BLaER1 (cell line): Measurements from ENCODE around the gene WNT3A.

ENCODE experiments used
- H3K27ac ChIP-seq: shearing (Covaris generic); formaldehyde crosslinking; 2 replicates; pipeline ENCODE4 v1.8.1; 2022
- H3K27me3 ChIP-seq: shearing (Covaris generic); formaldehyde crosslinking; 2 replicates; pipeline ENCODE4 v1.8.1; 2022
- H3K36me3 ChIP-seq: shearing (Covaris generic); formaldehyde crosslinking; 2 replicates; pipeline ENCODE4 v1.8.1; 2022
- H3K4me1 ChIP-seq: shearing (Covaris generic); formaldehyde crosslinking; 2 replicates; pipeline ENCODE4 v1.8.1; 2022
- H3K4me2 ChIP-seq: shearing (Covaris generic); formaldehyde crosslinking; 2 replicates; pipeline ENCODE4 v1.8.1; 2022
- H3K4me3 ChIP-seq: shearing (Covaris generic); formaldehyde crosslinking; 2 replicates; pipeline ENCODE4 v1.8.1; 2022
- H3K9ac ChIP-seq: shearing (Covaris generic); formaldehyde crosslinking; 2 replicates; pipeline ENCODE4 v1.8.1; 2022
- H3K9me3 ChIP-seq: shearing (Covaris generic); formaldehyde crosslinking; 2 replicates; pipeline ENCODE4 v1.8.1; 2022
- H4K20me1 ChIP-seq: shearing (Covaris generic); formaldehyde crosslinking; 2 replicates; pipeline ENCODE4 v1.8.1; 2022
- Cebpa-rat ChIP-seq: shearing (Covaris generic); IDR thresholded peaks from 2 replicates; pipeline ENCODE4 v1.8.1; 2022

Gene WNT3A

GRCh38 chr1:228094432-228095016, 87.7 kb downstream of the WNT3A start:
- Histone ChIP-seq H3K4me1 (peaks cover 15% of the 10 kb centered on the region), H3K27me3 (no peaks in the 10 kb centered on the region), H4K20me1 (peaks cover 100% of the 10 kb centered on the region), H3K4me2 (no peak overlapping the region), H3K27ac (no peak overlapping the region), H3K9me3 (peaks cover 57% of the 10 kb centered on the region), H3K36me3 (peaks cover 100% of the 10 kb centered on the region), H3K9ac (no peak overlapping the region), H3K4me3 (no peak overlapping the region; the same call in 1 of the 2 replicates)
- no peak for TF ChIP-seq Cebpa-rat

- H3K36me3 ChIP-seq, result peaks cover 100% of the 10 kb centered on the region
- H3K4me3 ChIP-seq, result no peak overlapping the region
- peaks cover 100% of the 10 kb centered on the region for H4K20me1 ChIP-seq
- no peak overlapping the region for H3K4me2 ChIP-seq
- no peak overlapping the region for H3K27ac ChIP-seq
- H3K4me1 ChIP-seq, result peaks cover 9% of the 10 kb centered on the region
- peaks cover 50% of the 10 kb centered on the region for H3K9me3 ChIP-seq
- H3K27me3 ChIP-seq, result no peaks in the 10 kb centered on the region
- no peak for TF ChIP-seq Cebpa-rat
- H3K9ac ChIP-seq, result no peak overlapping the region
These were observed 88.4 kb downstream of the WNT3A start for GRCh38 chr1:228095161-228095560.

GRCh38 chr1:228095938-228096337, 89.1 kb downstream of the WNT3A start:
- TF ChIP-seq Cebpa-rat, result no peak
- peaks cover 100% of the 10 kb centered on the region for H4K20me1 ChIP-seq
- peaks cover 100% of the 10 kb centered on the region for H3K36me3 ChIP-seq

GRCh38 chr1:228096416-228097332, 89.9 kb downstream of the WNT3A start:
- Histone ChIP-seq H3K4me2 (no peak overlapping the region), H4K20me1 (peaks cover 100% of the 10 kb centered on the region), H3K9me3 (peaks cover 37% of the 10 kb centered on the region), H3K4me3 (no peak overlapping the region), H3K4me1 (peaks cover 11% of the 10 kb centered on the region), H3K27ac (no peak overlapping the region), H3K36me3 (peaks cover 95% of the 10 kb centered on the region), H3K9ac (no peak overlapping the region), H3K27me3 (no peaks in the 10 kb centered on the region)
- no peak for TF ChIP-seq Cebpa-rat

More at GRCh38 chr1:228095938-228096337, 89.1 kb downstream of the WNT3A start:
- peaks cover 5% of the 10 kb centered on the region for H3K4me1 ChIP-seq
- peaks cover 44% of the 10 kb centered on the region for H3K9me3 ChIP-seq
- H3K4me3 ChIP-seq, result no peak overlapping the region
- no peak overlapping the region for H3K4me2 ChIP-seq
- no peak overlapping the region for H3K27ac ChIP-seq
- no peaks in the 10 kb centered on the region for H3K27me3 ChIP-seq
- no peak overlapping the region for H3K9ac ChIP-seq

GRCh38 chr1:228097333-228098081, 90.7 kb downstream of the WNT3A start:
- Histone ChIP-seq H3K4me1 (peaks cover 15% of the 10 kb centered on the region), H3K36me3 (peaks cover 87% of the 10 kb centered on the region), H4K20me1 (peaks cover 100% of the 10 kb centered on the region), H3K9ac (no peak overlapping the region), H3K27ac (no peak overlapping the region), H3K27me3 (no peaks in the 10 kb centered on the region), H3K4me3 (no peak overlapping the region), H3K4me2 (no peak overlapping the region), H3K9me3 (peaks cover 29% of the 10 kb centered on the region)
- TF ChIP-seq Cebpa-rat, result no peak

- TF ChIP-seq Cebpa-rat, result no peak
- Histone ChIP-seq H3K36me3 (peaks cover 78% of the 10 kb centered on the region), H3K27ac (no peak overlapping the region), H3K9me3 (peaks cover 19% of the 10 kb centered on the region), H3K4me1 (peaks cover 15% of the 10 kb centered on the region), H3K4me2 (no peak overlapping the region), H3K4me3 (no peak overlapping the region), H3K27me3 (no peaks in the 10 kb centered on the region), H4K20me1 (peaks cover 91% of the 10 kb centered on the region), H3K9ac (no peak overlapping the region)
These were observed 91.6 kb downstream of the WNT3A start for GRCh38 chr1:228098323-228098931.

GRCh38 chr1:228099331-228099732, 92.5 kb downstream of the WNT3A start:
- H3K36me3 ChIP-seq, result peaks cover 69% of the 10 kb centered on the region
- H3K4me3 ChIP-seq, result no peak overlapping the region
- H4K20me1 ChIP-seq, result peaks cover 82% of the 10 kb centered on the region
- no peak for TF ChIP-seq Cebpa-rat
- H3K9ac ChIP-seq, result no peak overlapping the region
- peaks cover 24% of the 10 kb centered on the region for H3K4me1 ChIP-seq
- H3K9me3 ChIP-seq, result peaks cover 10% of the 10 kb centered on the region
- no peak overlapping the region for H3K4me2 ChIP-seq
- H3K27me3 ChIP-seq, result no peaks in the 10 kb centered on the region
- H3K27ac ChIP-seq, result no peak overlapping the region

- H3K36me3 ChIP-seq, result peaks cover 64% of the 10 kb centered on the region
- no peak overlapping the region for H3K27ac ChIP-seq
- H3K27me3 ChIP-seq, result no peaks in the 10 kb centered on the region
- peaks cover 24% of the 10 kb centered on the region for H3K4me1 ChIP-seq
- peaks cover 65% of the 10 kb centered on the region for H4K20me1 ChIP-seq
- H3K4me3 ChIP-seq, result peak overlapping the region; percentile 94; the same call in 1 of the 2 replicates
- no peak for TF ChIP-seq Cebpa-rat
- H3K9ac ChIP-seq, result peak overlapping the region; percentile 87; the same call in 1 of the 2 replicates
- H3K4me2 ChIP-seq, result peak overlapping the region; percentile 97
- no peaks in the 10 kb centered on the region for H3K9me3 ChIP-seq
These were observed 94.2 kb downstream of the WNT3A start for GRCh38 chr1:228100822-228101613.

- H4K20me1 ChIP-seq, result peaks cover 59% of the 10 kb centered on the region
- peaks cover 64% of the 10 kb centered on the region for H3K36me3 ChIP-seq
- H3K4me1 ChIP-seq, result peaks cover 24% of the 10 kb centered on the region
- peak overlapping the region; percentile 97 for H3K4me2 ChIP-seq
- H3K9ac ChIP-seq, result peak overlapping the region; percentile 87
- no peak for TF ChIP-seq Cebpa-rat
- H3K27ac ChIP-seq, result peak overlapping the region; percentile 55; the same call in 1 of the 2 replicates
- peak overlapping the region; percentile 94 for H3K4me3 ChIP-seq
- H3K9me3 ChIP-seq, result no peaks in the 10 kb centered on the region
- H3K27me3 ChIP-seq, result no peaks in the 10 kb centered on the region
These were observed 94.8 kb downstream of the WNT3A start for GRCh38 chr1:228101614-228101993.
